NCI-H1105 treated with DMSO at 0.1 percent for 48 hours (cell line): Measurements from ENCODE around the gene SLIT1.
"Not testable (repeated sequence)": the region's sequence is repeated elsewhere in the genome, so short reads cannot be mapped to it uniquely, and the experiment has no call there.

Experiments used
- DNase-seq: peaks from one replicate; lab custom pipeline; 2025; lab: John Stamatoyannopoulos, UW

The SLIT1 gene

GRCh38 chr10:97107551-97107950 lies 78.2 kb downstream of the SLIT1 start:
- no peak for DNase-seq

- DNase-seq, result no peak
Measured at GRCh38 chr10:97106207-97106606, 79.6 kb downstream of the SLIT1 start.

GRCh38 chr10:97105303-97105702 lies 80.5 kb downstream of the SLIT1 start:
- DNase-seq, result no peak

GRCh38 chr10:97103316-97104080 lies 82.3 kb downstream of the SLIT1 start:
- no peak for DNase-seq

- DNase-seq, result no peak
Measured at GRCh38 chr10:97102441-97102840, 83.3 kb downstream of the SLIT1 start.

- no peak for DNase-seq
Measured at GRCh38 chr10:97101166-97101940, 84.4 kb downstream of the SLIT1 start.

- DNase-seq, result no peak
Measured at GRCh38 chr10:97100657-97101056, 85.1 kb downstream of the SLIT1 start.

- DNase-seq, result no peak
Measured at GRCh38 chr10:97099868-97100267, 85.9 kb downstream of the SLIT1 start.

GRCh38 chr10:97099089-97099488 lies 86.7 kb downstream of the SLIT1 start:
- no peak for DNase-seq

GRCh38 chr10:97097084-97097433 lies 88.7 kb downstream of the SLIT1 start:
- no peak for DNase-seq

GRCh38 chr10:97096261-97097083 lies 89.3 kb downstream of the SLIT1 start:
- DNase-seq, result no peak

GRCh38 chr10:97095701-97096260 lies 90.0 kb downstream of the SLIT1 start:
- no peak for DNase-seq

- no peak for DNase-seq
Measured at GRCh38 chr10:97090644-97091043, 95.1 kb downstream of the SLIT1 start.

GRCh38 chr10:97090035-97090434 lies 95.7 kb downstream of the SLIT1 start:
- no peak for DNase-seq

- no peak for DNase-seq
Measured at GRCh38 chr10:97089209-97089870, 96.4 kb downstream of the SLIT1 start.

- DNase-seq, result no peak
Measured at GRCh38 chr10:97087296-97087695, 98.5 kb downstream of the SLIT1 start.

GRCh38 chr10:97086530-97086929 lies 99.2 kb downstream of the SLIT1 start:
- no peak for DNase-seq

- no peak for DNase-seq
Measured at GRCh38 chr10:97083228-97083829, 102.4 kb downstream of the SLIT1 start.

GRCh38 chr10:97082575-97082974 lies 103.2 kb downstream of the SLIT1 start:
- DNase-seq, result not testable (repeated sequence)

GRCh38 chr10:97081621-97082235 lies 104.0 kb downstream of the SLIT1 start:
- no peak for DNase-seq
